ENCODE data around the gene ATOSB.
"Not testable (repeated sequence)": the region's sequence is repeated elsewhere in the genome, so short reads cannot be mapped to it uniquely, and the experiment has no call there.

The ATOSB gene

DNA sequence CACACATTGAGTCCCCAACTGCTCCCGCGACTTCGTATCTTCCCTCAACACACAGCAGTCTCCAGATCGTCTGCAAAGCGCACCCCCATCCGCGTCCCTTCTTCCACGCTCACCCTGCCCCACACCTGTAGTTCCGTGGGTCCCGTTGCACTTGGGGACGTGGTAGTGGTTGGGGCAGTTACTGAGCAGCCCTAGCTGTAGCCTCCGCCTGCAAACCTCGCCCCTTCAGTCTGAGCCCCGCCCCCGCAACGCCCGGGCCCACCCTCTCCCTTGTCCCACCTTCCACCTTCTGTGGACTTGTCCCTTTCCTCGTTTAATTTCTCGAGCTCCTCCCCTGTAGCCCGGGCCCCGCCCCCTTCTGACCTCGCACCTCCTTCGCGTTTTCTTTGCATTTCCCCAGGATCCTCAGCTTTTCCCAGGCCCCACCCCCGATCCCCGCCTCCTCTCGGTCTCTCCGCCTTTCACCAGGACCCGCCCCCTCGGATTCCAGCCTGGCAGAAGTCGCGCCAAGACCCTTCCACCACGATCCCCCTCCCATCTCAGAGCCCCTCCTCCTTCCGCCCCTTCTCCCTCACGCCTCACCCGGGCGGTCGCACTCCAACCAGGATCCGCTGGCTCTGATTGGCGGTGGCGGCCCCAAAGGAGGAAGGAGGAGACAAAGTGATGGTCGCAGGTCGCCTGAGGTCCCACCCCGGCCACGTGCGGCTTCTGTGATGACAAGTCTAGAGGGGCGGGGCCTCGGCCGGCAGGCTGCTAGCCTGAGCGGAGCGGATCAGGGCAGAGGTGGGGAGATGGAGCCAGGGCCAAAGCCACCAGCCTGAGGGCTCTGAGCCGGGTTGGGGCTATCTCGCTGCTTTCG is at the start of gene ATOSB:
Gene ATOSB, minus strand, starts transcription at position 183 of the 859 bp plus-strand sequence. CDS start 7,588 bp downstream, outside the sequence.
- peak; percentile 58 for TF ChIP-seq POLR2A (IDR thresholded peaks at IDR 0.05; ENCODE audit: low read length)
- TF ChIP-seq GATA1 (IDR thresholded peaks at IDR 0.05; ENCODE audit: low read depth, low read length): no peak

DNA sequence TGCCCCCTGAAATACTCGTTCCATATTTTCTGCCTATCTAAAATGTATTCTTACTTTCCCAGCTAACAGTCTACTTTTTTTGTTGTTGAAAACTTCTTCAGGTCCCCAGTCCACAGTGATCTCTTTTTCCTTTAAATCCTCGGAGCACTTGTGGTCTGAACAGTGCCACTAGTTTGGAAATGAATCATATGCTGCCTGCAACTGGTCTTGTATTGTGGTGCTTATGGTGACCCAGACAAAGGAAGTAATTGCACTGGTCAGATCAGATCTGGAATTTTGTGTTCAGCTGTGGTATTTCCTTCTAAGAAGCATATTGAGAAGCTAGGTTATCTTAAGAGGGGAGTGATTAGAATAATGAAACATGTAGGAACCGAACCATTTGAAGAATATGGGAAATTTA is 49.0 kb upstream of the ATOSB start:
- TF ChIP-seq GATA1 (IDR thresholded peaks at IDR 0.05; ENCODE audit: low read depth, low read length): no peak
- no peak for TF ChIP-seq POLR2A (IDR thresholded peaks at IDR 0.05; ENCODE audit: low read length)
- DNase-seq: no peak

More for the DNA sequence above, at the start of gene ATOSB:
- peak; percentile 95 for DNase-seq

- no peak for DNase-seq
- TF ChIP-seq GATA1 (IDR thresholded peaks at IDR 0.05; ENCODE audit: low read depth, low read length) (no peak), POLR2A (IDR thresholded peaks at IDR 0.05; ENCODE audit: low read length) (no peak)
Measured at GRCh38 chr9:35163413-35163812, 47.8 kb upstream of the ATOSB start.

DNA sequence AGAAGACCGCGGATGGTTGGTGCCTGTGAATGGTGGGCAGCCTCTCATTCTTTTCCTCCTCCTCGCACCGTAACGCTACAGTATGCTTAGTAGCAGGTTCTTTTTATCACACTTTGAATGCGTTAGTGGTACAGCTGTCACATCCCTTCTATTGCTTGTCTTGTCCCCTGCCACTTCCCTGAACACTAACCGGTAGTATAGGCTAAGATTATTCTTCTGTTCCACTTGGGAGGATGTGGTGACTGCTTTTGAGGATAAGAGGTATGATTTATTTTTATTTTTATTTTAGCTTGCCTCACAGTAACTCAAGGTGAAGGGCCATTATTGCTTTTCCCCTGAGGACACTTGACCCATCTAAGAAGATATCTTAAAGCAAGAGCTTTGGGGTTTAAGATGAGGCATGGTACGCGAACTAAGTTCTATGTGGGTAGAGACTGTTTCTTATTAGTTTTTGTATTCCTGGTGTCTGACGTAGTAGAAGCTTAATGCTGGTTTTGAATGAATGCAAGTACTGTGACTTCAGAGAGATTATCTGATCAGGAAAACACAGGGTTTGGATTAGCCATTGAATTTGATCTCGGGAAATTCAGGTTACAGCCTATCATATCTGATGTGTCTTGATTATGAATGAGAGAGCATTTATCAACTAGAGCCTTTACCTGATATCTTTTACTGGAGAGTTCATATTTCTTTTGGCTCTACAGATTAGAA is 47.1 kb upstream of the ATOSB start:
- DNase-seq: no peak
- no peak for TF ChIP-seq POLR2A (IDR thresholded peaks at IDR 0.05; ENCODE audit: low read length)

DNA sequence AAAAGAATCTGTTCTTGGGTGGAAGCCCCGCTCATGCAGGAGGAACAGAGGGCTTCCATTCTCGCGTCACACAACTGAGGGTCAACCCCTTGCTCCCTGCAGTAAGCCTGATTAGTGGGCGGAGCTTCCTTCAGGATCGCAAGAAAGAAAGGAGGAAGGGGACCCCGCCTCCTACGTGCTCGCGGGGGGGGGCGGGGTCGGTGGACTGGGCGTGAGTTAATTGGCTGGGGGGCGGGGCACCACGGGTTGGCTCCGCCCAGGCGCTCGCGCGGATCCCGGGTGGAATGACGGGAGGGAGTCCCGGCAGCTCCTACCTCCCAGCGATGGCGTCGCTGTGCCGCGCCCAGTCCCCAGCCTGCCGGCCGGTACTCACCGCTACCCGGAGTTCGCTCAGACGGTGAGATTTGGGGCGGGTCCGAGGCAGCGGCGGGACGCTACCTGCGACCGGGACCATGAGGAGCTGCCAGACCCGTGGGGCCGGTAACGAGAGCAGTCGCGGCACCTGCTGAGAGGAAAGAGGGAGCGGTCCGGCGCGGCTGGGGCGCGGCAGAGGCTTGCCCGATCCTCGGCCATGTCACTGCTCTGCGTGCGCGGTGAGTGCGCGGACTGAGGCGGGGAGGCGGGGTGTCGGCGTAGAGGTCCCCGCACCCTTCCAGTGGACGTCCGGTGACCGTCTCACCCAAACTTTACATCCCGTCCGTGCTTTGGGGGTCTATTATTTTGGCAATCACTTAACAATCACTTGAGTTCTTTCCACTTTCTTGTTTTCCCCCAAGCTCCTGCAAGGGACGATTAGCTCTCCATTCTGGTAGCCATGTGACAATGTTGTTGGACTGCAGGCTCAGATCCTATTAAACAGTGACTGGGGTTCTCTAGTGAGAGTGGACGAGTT is 46.3 kb upstream of the ATOSB start, which contains the start of gene UNC13B:
Gene UNC13B, plus strand, starts transcription at position 297 of the 892 bp plus-strand sequence. Its CDS starts 275 bp downstream, at position 572.
- TF ChIP-seq GATA1 (IDR thresholded peaks at IDR 0.05; ENCODE audit: low read depth, low read length) (no peak), POLR2A (IDR thresholded peaks at IDR 0.05; ENCODE audit: low read length) (no peak)
- DNase-seq: peak; percentile 88 to 91

GRCh38 chr9:35158501-35159280 is 43.0 kb upstream of the ATOSB start:
- no peak for DNase-seq
- no peak for TF ChIP-seq GATA1 (IDR thresholded peaks at IDR 0.05; ENCODE audit: low read depth, low read length)
- TF ChIP-seq POLR2A (IDR thresholded peaks at IDR 0.05; ENCODE audit: low read length): no peak

- not testable (repeated sequence) for DNase-seq
Measured at GRCh38 chr9:35157836-35158235, 42.2 kb upstream of the ATOSB start.

- TF ChIP-seq POLR2A (IDR thresholded peaks at IDR 0.05; ENCODE audit: low read length) (no peak), GATA1 (IDR thresholded peaks at IDR 0.05; ENCODE audit: low read depth, low read length) (no peak)
Measured at GRCh38 chr9:35156781-35157180, 41.1 kb upstream of the ATOSB start.

DNA sequence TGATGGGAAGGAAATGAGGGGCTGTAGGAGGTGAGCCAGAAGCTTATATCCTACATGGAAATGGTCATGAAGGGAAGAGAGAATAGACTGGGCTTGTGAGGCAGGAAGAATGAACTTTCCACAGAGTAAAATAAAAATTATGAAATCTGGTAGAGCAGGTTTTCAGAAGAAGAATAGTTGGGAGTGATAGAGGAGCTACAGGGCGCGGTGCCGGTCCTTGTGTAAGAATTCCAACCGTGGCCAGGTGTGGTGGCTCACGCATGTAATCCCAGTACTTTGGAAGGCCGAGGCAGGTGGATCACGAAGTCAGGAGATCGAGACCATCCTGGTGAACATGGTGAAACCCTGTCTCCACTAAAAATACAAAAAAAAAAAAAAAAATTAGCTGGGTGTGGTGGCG is 37.3 kb upstream of the ATOSB start:
- DNase-seq: no peak

More at GRCh38 chr9:35156781-35157180, 41.1 kb upstream of the ATOSB start:
- no peak for DNase-seq

GRCh38 chr9:35147941-35148563 is 32.4 kb upstream of the ATOSB start:
- DNase-seq: not testable (repeated sequence)

More for the DNA sequence above, 37.3 kb upstream of the ATOSB start:
- TF ChIP-seq GATA1 (IDR thresholded peaks at IDR 0.05; ENCODE audit: low read depth, low read length) (no peak), POLR2A (IDR thresholded peaks at IDR 0.05; ENCODE audit: low read length) (no peak)

DNA sequence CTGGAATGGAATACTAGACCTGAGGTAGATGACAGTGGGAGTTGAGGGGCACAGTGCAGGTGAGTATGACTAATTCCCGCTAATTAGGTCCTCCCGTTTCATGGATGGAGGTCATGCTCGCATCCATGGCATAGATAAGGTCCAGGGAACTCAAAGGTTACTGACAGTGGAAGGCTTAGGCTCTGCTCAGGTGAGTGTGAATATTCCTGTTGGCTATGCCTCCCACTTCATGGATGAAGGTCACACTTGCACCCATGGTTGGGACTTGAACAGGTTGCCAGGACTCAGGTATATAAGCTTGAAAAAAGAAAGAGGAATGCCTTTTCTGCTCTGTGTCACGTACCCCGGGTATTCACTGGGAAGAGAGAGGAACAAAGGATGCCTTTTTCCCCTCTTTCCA is 26.4 kb upstream of the ATOSB start:
- TF ChIP-seq POLR2A (IDR thresholded peaks at IDR 0.05; ENCODE audit: low read length) (no peak), GATA1 (IDR thresholded peaks at IDR 0.05; ENCODE audit: low read depth, low read length) (no peak)
- no peak for DNase-seq

DNA sequence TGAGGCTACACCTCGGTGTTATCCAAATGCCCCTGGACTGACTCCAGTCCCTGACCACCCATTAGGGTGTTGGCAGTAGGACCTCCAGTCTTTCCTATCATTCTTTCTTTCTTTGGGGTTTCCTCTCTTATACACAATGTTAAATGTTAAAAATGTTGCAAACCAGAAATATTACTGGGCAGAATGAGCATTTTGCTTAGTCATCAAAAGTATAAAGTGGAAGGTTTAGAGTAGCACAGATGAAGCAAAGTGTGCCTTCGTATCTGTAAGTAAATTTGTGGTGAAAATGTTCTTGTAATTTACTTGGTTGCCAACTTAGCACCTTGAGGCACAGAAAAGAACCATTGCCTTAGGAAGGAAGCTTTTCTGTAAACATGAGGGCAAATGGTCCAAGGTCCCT is 24.4 kb upstream of the ATOSB start:
- DNase-seq: no peak
- TF ChIP-seq POLR2A (IDR thresholded peaks at IDR 0.05; ENCODE audit: low read length) (no peak), GATA1 (IDR thresholded peaks at IDR 0.05; ENCODE audit: low read depth, low read length) (no peak)

- TF ChIP-seq POLR2A (IDR thresholded peaks at IDR 0.05; ENCODE audit: low read length) (no peak), GATA1 (IDR thresholded peaks at IDR 0.05; ENCODE audit: low read depth, low read length) (no peak)
- no peak for DNase-seq
Measured at GRCh38 chr9:35136866-35137265, 21.2 kb upstream of the ATOSB start.

Data from erythroblast (primary cell).